Measurements from ENCODE around the gene ZHX3. TPM values are rescaled to one million over a fixed set of nuclear protein-coding genes. Genes with fewer than 3 reads are reported as not detected.
A peak's percentile ranks its signal among the peaks of the same experiment; 100 is the strongest.

ZHX3 gene
- total and polyA plus RNA-seq, 8 donors = 6.6 to 59.3 (median 18.7) TPM

DNA sequence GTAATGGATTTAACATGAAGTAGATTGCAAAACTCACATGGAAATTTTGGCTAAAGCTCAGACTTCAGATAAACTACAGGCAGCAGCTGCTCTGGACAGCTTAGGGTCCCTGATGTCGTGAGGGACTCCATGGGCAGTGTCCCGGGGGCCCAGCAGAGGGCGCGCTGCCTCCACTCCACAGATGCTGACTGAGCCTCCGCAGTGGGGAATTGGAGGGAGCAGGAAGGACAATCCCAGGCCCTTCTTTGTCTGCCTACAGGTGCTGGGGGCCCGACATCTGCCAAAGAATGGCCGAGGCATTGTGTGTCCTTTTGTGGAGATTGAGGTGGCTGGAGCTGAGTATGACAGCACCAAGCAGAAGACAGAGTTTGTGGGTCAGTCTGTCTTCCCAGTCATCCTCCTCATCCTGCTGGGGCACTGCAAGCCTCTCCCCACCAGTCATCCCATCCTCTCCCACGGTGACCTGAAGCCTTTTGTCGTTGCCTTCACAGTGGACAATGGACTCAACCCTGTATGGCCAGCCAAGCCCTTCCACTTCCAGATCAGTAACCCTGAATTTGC is 144.3 kb downstream of the ZHX3 start:
- Histone ChIP-seq H3K27ac (peak overlapping the region; percentile 5 to 84 (median 69)), H3K9me3 (no peaks in the 10 kb centered on the region), H3K4me3 (no peak overlapping the region), H3K4me1 (peaks cover 16 to 65% (median 49%) of the 10 kb centered on the region in 4 donors), H3K27me3 (no peaks in the 10 kb centered on the region), H3K36me3 (peaks cover 43 to 88% (median 80%) of the 10 kb centered on the region in 4 donors)
- TF ChIP-seq POLR2AphosphoS5 (IDR thresholded peaks at IDR 0.05) = peak; percentile 47 to 82 (median 50)
- TF ChIP-seq EP300 (IDR thresholded peaks at IDR 0.05) = no peak
- TF ChIP-seq, protein P1, sequence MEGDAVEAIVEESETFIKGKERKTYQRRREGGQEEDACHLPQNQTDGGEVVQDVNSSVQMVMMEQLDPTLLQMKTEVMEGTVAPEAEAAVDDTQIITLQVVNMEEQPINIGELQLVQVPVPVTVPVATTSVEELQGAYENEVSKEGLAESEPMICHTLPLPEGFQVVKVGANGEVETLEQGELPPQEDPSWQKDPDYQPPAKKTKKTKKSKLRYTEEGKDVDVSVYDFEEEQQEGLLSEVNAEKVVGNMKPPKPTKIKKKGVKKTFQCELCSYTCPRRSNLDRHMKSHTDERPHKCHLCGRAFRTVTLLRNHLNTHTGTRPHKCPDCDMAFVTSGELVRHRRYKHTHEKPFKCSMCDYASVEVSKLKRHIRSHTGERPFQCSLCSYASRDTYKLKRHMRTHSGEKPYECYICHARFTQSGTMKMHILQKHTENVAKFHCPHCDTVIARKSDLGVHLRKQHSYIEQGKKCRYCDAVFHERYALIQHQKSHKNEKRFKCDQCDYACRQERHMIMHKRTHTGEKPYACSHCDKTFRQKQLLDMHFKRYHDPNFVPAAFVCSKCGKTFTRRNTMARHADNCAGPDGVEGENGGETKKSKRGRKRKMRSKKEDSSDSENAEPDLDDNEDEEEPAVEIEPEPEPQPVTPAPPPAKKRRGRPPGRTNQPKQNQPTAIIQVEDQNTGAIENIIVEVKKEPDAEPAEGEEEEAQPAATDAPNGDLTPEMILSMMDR (IDR thresholded peaks at IDR 0.05) = peak in 6 of 7 experiments; percentile 39 to 95 (median 92)
- DNase-seq = peak; percentile 82 to 93
- 16 to 22% (median 20%) methylated on average over 9 of the region's 9 CpGs for WGBS, 5 donors
- intact Hi-C loops (cut with DNase I; ENCODE audit: low total_unique reads) = loop anchor here (5.0 to 10.0 kb wide), 2 partner anchors 52 to 169 kb away; partner anchors contain the start of gene LPIN3

DNA sequence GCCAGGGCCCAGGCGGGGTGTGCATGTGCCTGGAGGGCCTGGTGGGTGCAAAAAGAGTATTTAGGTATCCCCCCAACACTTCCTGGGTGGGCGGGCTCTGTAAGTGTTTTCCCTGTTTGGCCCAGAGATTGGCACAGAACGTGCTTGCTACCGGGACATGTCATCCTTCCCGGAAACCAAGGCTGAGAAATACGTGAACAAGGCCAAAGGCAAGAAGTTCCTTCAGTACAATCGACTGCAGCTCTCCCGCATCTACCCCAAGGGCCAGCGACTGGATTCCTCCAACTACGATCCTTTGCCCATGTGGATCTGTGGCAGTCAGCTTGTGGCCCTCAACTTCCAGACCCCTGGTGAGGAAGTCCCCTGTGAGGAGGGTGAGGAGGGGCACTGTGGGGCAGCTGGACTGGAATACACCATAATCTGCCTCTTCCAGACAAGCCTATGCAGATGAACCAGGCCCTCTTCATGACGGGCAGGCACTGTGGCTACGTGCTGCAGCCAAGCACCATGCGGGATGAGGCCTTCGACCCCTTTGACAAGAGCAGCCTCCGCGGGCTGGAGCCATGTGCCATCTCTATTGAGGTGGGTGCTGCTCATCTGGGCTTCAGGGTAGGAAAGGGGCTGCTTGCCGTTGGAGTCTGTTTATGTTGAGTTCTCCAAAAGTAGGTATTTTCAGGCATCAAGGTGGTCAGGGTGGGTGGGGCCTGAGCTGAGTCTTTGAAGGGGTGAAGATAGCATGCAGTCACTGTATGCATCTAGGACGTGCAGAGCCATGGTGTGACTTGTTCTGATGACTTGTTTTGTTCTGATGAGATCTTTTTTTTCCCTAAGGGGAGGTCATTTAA is 145.0 kb downstream of the ZHX3 start:
- Histone ChIP-seq H3K27me3 (no peaks in the 10 kb centered on the region), H3K9me3 (no peaks in the 10 kb centered on the region), H3K36me3 (peaks cover 44 to 96% (median 88%) of the 10 kb centered on the region in 4 donors), H3K27ac (peak overlapping the region; percentile 9 to 84 (median 69)), H3K4me1 (peaks cover 16 to 58% (median 42%) of the 10 kb centered on the region in 4 donors), H3K4me3 (no peak overlapping the region)
- 55 to 74% (median 70%) methylated on average over 12 to 18 of the region's 18 CpGs for WGBS, 5 donors
- DNase-seq = peak in 1 of 2 donors; percentile 25
- TF ChIP-seq POLR2AphosphoS5 (IDR thresholded peaks at IDR 0.05) = peak in 1 of 3 donors; percentile 27
- TF ChIP-seq EP300 (IDR thresholded peaks at IDR 0.05) = no peak
- intact Hi-C loops (cut with DNase I; ENCODE audit: low total_unique reads) = loop anchor here (5.0 to 10.0 kb wide), 2 partner anchors 52 to 170 kb away; partner anchors contain the start of gene LPIN3

DNA sequence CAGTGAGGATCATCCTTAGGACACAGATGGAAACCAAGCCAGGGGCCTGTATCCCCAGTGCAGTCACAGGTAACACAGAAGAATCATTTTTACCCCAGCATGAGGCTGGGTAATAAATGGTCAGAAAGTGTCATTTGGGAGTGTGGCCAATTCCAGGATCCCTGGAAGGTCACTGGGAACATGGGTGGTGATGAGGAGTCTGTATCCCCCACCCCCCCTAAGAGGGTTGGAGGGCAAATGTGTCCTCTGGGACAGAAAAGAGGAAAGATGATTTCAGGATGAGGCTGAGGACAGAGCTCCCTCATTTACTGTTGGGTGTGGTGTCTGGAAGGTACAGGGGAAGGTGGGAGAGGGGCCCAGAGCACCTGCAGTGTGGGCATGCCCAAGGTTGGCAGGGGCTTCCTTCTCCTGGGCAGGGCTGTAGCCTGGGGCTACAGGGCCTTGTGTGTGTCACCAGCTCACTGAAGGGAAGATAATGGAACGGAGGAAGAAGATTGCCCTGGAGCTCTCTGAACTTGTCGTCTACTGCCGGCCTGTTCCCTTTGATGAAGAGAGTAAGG is 145.7 kb downstream of the ZHX3 start:
- DNase-seq = peak in 1 of 2 donors; percentile 0

DNA sequence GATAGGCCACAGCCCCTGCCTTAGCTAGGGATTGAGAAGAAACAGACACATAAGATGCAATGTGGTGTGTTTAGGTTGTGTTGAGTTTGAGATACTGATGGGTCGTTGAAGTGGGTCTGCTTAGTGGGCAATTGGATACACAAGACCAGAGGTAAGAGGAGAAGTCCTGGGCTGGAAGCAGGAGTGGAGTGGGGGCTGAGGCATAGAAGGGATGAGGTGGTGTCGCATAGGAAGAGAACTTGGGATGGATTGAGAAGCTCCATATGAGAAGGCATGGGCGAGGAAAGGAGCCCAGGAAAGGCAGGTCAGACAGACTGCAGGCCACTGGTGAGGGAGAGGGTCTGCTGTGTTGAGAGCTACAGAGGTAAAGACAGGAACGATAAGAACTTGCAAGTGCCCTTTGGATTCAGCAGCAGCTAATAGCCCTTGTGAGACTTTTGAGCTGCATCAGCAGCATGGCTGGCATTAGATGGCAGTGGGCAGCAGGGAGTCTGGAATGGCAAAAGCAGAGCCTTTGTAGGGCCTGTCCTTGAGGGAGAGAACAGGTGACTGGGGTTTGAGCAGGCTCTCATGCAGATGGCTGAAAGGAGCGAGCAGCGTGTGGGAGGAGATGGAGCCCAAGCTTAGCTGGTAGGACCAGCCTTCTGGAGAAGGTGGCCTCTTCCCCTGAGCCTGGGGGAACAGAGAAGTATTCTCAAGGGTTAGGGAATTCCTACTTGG is 147.0 kb downstream of the ZHX3 start:
- peaks cover 16 to 40% (median 30%) of the 10 kb centered on the region in 4 donors for H3K4me1 ChIP-seq
- TF ChIP-seq, protein P1 (IDR thresholded peaks at IDR 0.05) = no peak
- no peak for TF ChIP-seq POLR2A (IDR thresholded peaks at IDR 0.05)
- TF ChIP-seq POLR2AphosphoS5 (IDR thresholded peaks at IDR 0.05) = no peak
- no peak for TF ChIP-seq EP300 (IDR thresholded peaks at IDR 0.05)
- whole genome bisulfite sequencing, 5 donors = 91 to 98% (median 92%) methylated on average over 6 of the region's 6 CpGs
- no peak overlapping the region for H3K4me3 ChIP-seq
- no peaks in the 10 kb centered on the region for H3K9me3 ChIP-seq
- intact Hi-C loops (cut with DNase I; ENCODE audit: low total_unique reads) = loop anchor here (5.0 to 10.0 kb wide), 2 partner anchors 54 to 172 kb away; partner anchors contain the start of gene LPIN3
- H3K36me3 ChIP-seq = peaks cover 64 to 96% (median 95%) of the 10 kb centered on the region in 4 donors
- no peak for DNase-seq
- H3K27me3 ChIP-seq = no peaks in the 10 kb centered on the region
- peak overlapping the region in 4 of 5 donors; percentile 69 to 84 (median 76) for H3K27ac ChIP-seq

More for the DNA sequence above, 145.7 kb downstream of the ZHX3 start:
- Histone ChIP-seq H3K9me3 (no peaks in the 10 kb centered on the region), H3K27me3 (no peaks in the 10 kb centered on the region), H3K36me3 (peaks cover 51 to 96% (median 91%) of the 10 kb centered on the region in 4 donors), H3K4me3 (no peak overlapping the region), H3K4me1 (peaks cover 16 to 52% (median 35%) of the 10 kb centered on the region in 4 donors), H3K27ac (peak overlapping the region in 4 of 5 donors; percentile 69 to 84 (median 76))
- WGBS, 5 donors = 68 to 81% (median 70%) methylated on average over 3 of the region's 3 CpGs
- intact Hi-C loops (cut with DNase I; ENCODE audit: low total_unique reads) = loop anchor here (5.0 to 10.0 kb wide), 2 partner anchors 53 to 170 kb away; partner anchors contain the start of gene LPIN3
- no peak for TF ChIP-seq POLR2A (IDR thresholded peaks at IDR 0.05)
- TF ChIP-seq, protein P1 (IDR thresholded peaks at IDR 0.05) = no peak
- no peak for TF ChIP-seq EP300 (IDR thresholded peaks at IDR 0.05)
- no peak for TF ChIP-seq POLR2AphosphoS5 (IDR thresholded peaks at IDR 0.05)

All from stomach (tissue), 9 donors.